ENCODE measurements around the gene NUDT4.

The NUDT4 gene

GRCh38 chr12:93377252-93378195, at the start of gene NUDT4:
TSS of gene NUDT4 (plus strand) at chr12:93377925. CDS start at chr12:93378323, 398 bp downstream.
- peak; percentile 72 for DNase-seq

- no peak for DNase-seq
Measured at GRCh38 chr12:93333054-93333453, 44.7 kb upstream of the NUDT4 start.

- no peak for DNase-seq
Measured at GRCh38 chr12:93333828-93334227, 43.9 kb upstream of the NUDT4 start.

- DNase-seq: no peak
Measured at GRCh38 chr12:93335603-93336162, 42.0 kb upstream of the NUDT4 start.

GRCh38 chr12:93336291-93336741, 41.4 kb upstream of the NUDT4 start:
- DNase-seq: no peak

- DNase-seq: no peak
Measured at GRCh38 chr12:93338598-93338997, 39.1 kb upstream of the NUDT4 start.

GRCh38 chr12:93339695-93340094, 38.0 kb upstream of the NUDT4 start:
- no peak for DNase-seq

- DNase-seq: no peak
Measured at GRCh38 chr12:93341409-93342049, 36.2 kb upstream of the NUDT4 start.

- DNase-seq: no peak
Measured at GRCh38 chr12:93347054-93347785, 30.5 kb upstream of the NUDT4 start.

- no peak for DNase-seq
Measured at GRCh38 chr12:93348575-93349435, 28.9 kb upstream of the NUDT4 start.

GRCh38 chr12:93351726-93352125, 26.0 kb upstream of the NUDT4 start:
- no peak for DNase-seq

- no peak for DNase-seq
Measured at GRCh38 chr12:93352321-93352720, 25.4 kb upstream of the NUDT4 start.

GRCh38 chr12:93356214-93356613, 21.5 kb upstream of the NUDT4 start:
- no peak for DNase-seq

GRCh38 chr12:93358058-93358457, 19.7 kb upstream of the NUDT4 start:
- DNase-seq: no peak

GRCh38 chr12:93358821-93359220, 18.9 kb upstream of the NUDT4 start:
- DNase-seq: no peak

GRCh38 chr12:93360688-93361087, 17.0 kb upstream of the NUDT4 start:
- no peak for DNase-seq

- DNase-seq: no peak
Measured at GRCh38 chr12:93361151-93361919, 16.4 kb upstream of the NUDT4 start.

- DNase-seq: no peak
Measured at GRCh38 chr12:93363841-93364297, 13.9 kb upstream of the NUDT4 start.

- no peak for DNase-seq
Measured at GRCh38 chr12:93365616-93366405, 11.9 kb upstream of the NUDT4 start.

- no peak for DNase-seq
Measured at GRCh38 chr12:93366422-93366821, 11.3 kb upstream of the NUDT4 start.
